Endothelial cell of umbilical vein (primary cell): ENCODE results near the gene PLCD3.

Experiments used
- EZH2 ChIP-seq: IDR thresholded peaks from 2 replicates; pipeline ENCODE4 v1.6.1; 2012; ENCODE audit warnings: borderline replicate concordance, low read depth, mild to moderate bottlenecking, moderate library complexity, low read length, inconsistent platforms; ENCODE audit not compliant: severe bottlenecking
- FOS ChIP-seq: IDR thresholded peaks from 2 replicates; pipeline ENCODE4 v1.6.1; 2011; ENCODE audit warnings: mild to moderate bottlenecking, low read length, moderate library complexity, borderline replicate concordance; ENCODE audit not compliant: insufficient read depth
- GATA2 ChIP-seq: IDR thresholded peaks from 2 replicates; pipeline ENCODE4 v1.7.0; 2011; ENCODE audit warnings: low read depth, mild to moderate bottlenecking, moderate library complexity, mixed read lengths, low read length; ENCODE audit not compliant: insufficient read length, insufficient read depth
- JUN ChIP-seq: IDR thresholded peaks from 2 replicates; pipeline ENCODE4 v1.6.1; 2011; ENCODE audit warnings: borderline replicate concordance, low read depth; ENCODE audit not compliant: insufficient read length, insufficient read depth
- MYC ChIP-seq: IDR thresholded peaks from one replicate; pipeline ENCODE4 v1.6.1; 2011; ENCODE audit warnings: mild to moderate bottlenecking, low read depth, low read length
- POLR2A ChIP-seq: IDR thresholded peaks from 2 replicates; pipeline ENCODE4 v1.6.1; 2012; ENCODE audit warnings: low read depth, mild to moderate bottlenecking, control low read depth, low read length
- POLR2AphosphoS5 ChIP-seq: IDR thresholded peaks from 2 replicates; pipeline ENCODE4 v1.6.1; 2012; ENCODE audit warnings: low read depth, mild to moderate bottlenecking, control low read depth, low read length, moderate library complexity; ENCODE audit not compliant: insufficient read depth
- TF ChIP-seq, protein P1 (sequence below), 2 donors: IDR thresholded peaks; 1 replicate in 1 of 2; 2 replicates in 1 of 2; pipeline ENCODE4 v1.5.1; 2011; ENCODE audit warnings: low read length in 2 of 2, mild to moderate bottlenecking in 2 of 2, moderate library complexity in 2 of 2, control low read depth in 1 of 2, inconsistent platforms in 1 of 2, low read depth in 1 of 2; ENCODE audit not compliant: insufficient read depth in 1 of 2; ENCODE audit errors: extremely low read depth in 1 of 2
- TF ChIP-seq, protein P2 (sequence below): IDR thresholded peaks from 2 replicates; pipeline ENCODE4 v1.6.1; 2011; ENCODE audit not compliant: insufficient read depth, insufficient read length

DNA sequence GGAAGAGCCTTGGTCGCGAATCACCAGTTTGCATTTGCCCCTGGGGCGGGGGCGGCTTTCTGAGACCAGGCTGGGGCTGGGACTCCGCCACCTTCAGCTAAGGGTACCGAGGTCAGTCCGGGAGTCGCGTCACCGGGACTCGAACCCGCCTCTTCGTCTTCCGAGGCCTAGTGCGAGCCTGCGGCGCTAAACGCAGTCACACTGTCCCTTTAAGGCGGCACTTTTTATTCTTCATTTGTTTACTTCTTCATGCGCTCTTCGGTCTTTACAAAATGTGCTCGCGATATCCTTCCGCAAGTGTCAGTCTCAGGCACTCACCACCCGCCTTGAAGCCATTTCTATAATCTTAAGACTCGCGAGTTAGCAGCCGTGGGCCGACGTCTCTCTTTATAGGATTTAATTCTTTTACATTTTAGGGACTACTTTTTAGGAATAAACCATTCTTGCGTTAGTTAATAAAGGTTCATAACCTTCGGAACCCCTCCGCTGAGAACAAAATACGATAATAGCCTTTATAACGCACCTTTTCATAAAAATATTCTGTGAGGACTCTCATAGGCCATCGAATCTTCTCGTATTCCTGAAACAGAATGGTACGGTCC lies 15.4 kb upstream of the PLCD3 start:
- TF ChIP-seq, protein P1, sequence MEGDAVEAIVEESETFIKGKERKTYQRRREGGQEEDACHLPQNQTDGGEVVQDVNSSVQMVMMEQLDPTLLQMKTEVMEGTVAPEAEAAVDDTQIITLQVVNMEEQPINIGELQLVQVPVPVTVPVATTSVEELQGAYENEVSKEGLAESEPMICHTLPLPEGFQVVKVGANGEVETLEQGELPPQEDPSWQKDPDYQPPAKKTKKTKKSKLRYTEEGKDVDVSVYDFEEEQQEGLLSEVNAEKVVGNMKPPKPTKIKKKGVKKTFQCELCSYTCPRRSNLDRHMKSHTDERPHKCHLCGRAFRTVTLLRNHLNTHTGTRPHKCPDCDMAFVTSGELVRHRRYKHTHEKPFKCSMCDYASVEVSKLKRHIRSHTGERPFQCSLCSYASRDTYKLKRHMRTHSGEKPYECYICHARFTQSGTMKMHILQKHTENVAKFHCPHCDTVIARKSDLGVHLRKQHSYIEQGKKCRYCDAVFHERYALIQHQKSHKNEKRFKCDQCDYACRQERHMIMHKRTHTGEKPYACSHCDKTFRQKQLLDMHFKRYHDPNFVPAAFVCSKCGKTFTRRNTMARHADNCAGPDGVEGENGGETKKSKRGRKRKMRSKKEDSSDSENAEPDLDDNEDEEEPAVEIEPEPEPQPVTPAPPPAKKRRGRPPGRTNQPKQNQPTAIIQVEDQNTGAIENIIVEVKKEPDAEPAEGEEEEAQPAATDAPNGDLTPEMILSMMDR (IDR thresholded peaks at IDR 0.05; ENCODE audit: extremely low read depth in 1 of 2, insufficient read depth in 1 of 2, low read depth in 1 of 2, low read length in 2 of 2), result no peak
- TF ChIP-seq, protein P2, sequence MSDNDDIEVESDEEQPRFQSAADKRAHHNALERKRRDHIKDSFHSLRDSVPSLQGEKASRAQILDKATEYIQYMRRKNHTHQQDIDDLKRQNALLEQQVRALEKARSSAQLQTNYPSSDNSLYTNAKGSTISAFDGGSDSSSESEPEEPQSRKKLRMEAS, result no peak
- no peak for TF ChIP-seq FOS
- TF ChIP-seq POLR2A, result no peak
- TF ChIP-seq JUN, result no peak
- no peak for TF ChIP-seq EZH2
- no peak for TF ChIP-seq POLR2AphosphoS5
- TF ChIP-seq MYC, result no peak
- no peak for TF ChIP-seq GATA2
